ENCODE measurements around the gene MCTP1. TPM values are rescaled to one million over a fixed set of nuclear protein-coding genes. Genes with fewer than 3 reads are reported as not detected.

Gene MCTP1
- total and polyA plus RNA-seq, 2 of the 13 experiments (the other 11 are each of a cell fraction or from before 2014, with no cell fraction given): 0.15 to 0.48 TPM

DNA sequence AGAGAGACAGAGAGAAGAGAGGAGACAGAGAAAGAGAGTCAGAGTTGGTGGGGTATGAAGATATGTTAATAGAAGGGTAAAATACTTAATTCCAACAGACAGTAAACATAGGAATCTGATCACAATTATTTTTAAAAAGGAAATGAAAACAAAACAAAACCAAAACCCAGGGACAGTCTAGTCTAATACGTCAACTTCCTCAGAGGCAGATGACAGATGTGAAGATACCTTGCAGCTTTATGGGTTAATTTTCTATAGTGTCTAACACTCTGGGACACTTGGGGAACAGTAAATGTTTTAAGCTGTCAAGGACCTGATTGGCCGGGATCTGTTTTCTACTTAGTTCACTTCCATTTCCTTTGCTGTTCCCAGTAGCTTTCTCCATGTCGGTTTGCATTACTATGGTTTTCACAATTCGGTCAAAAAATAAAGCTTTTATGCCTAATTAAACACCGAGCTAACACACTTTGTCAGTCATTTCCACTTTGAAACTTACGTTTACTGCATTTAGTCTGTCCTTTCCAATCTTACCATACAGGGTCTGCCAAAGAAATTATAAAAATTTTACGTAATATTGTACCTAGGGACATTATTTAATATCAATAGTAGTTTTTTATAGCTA, 216.5 kb downstream of the MCTP1 start:
- POLR2A ChIA-PET: no interaction called here
- H3K27ac ChIP-seq (ENCODE audit: extremely low read length, insufficient read depth, low read length): no peak overlapping the region
- H3K9me3 ChIP-seq (ENCODE audit: low read length): no peaks in the 10 kb centered on the region
- intact Hi-C loops (cut with micrococcal nuclease; ENCODE audit: unreplicated experiment): no loop called here
- no peaks in the 10 kb centered on the region for H4K20me1 ChIP-seq (ENCODE audit: insufficient read depth, low read length)
- no peak for DNase-seq (ENCODE audit: low spot score)
- in situ Hi-C loops (cut with HindIII; ENCODE audit: extremely low pct_ligation_motif_present, low pct_unique_long_range_greater_than_20kb): no loop called here
- H3K4me1 ChIP-seq (ENCODE audit: insufficient read depth, low read length): no peaks in the 10 kb centered on the region
- 40% methylated on average over 7 of the region's 7 CpGs for WGBS (ENCODE audit: low lambda C conversion rate)
- H3K4me2 ChIP-seq (ENCODE audit: low read depth, low read length): no peak overlapping the region
- BruUV-seq (replicated peaks): no TSS peak
- H3K4me3 ChIP-seq (replicated peaks in 1 of 3; ENCODE audit: insufficient read depth in 1 of 3, low read depth in 2 of 3, low read length in 3 of 3): no peak overlapping the region
- H3K79me2 ChIP-seq (ENCODE audit: insufficient read depth, low read length): no peaks in the 10 kb centered on the region
- no peaks in the 10 kb centered on the region for H3K36me3 ChIP-seq (replicated peaks in 1 of 2; ENCODE audit: control insufficient read depth in 1 of 2, insufficient read depth in 2 of 2, low read length in 2 of 2)
- TF ChIP-seq PPARG (CRISPR knock-in tag; conservative IDR thresholded peaks at IDR 0.05) (no peak), ZNF619 (CRISPR knock-in tag; IDR thresholded peaks at IDR 0.05) (no peak), ZNF879 (CRISPR knock-in tag; IDR thresholded peaks at IDR 0.05) (no peak), MYNN (CRISPR knock-in tag; IDR thresholded peaks at IDR 0.05; ENCODE audit: low read depth) (no peak), ZNF816 (CRISPR knock-in tag; IDR thresholded peaks at IDR 0.05; ENCODE audit: borderline replicate concordance) (no peak), ZNF441 (CRISPR knock-in tag; IDR thresholded peaks at IDR 0.05; ENCODE audit: borderline replicate concordance) (no peak), ZNF850 (CRISPR knock-in tag; conservative IDR thresholded peaks at IDR 0.05) (no peak), CREB1 (IDR thresholded peaks at IDR 0.05) (no peak), CREB1 (CRISPR knock-in tag; IDR thresholded peaks at IDR 0.05) (no peak), PLRG1 (conservative IDR thresholded peaks at IDR 0.05) (no peak), PHF8 (CRISPR knock-in tag; IDR thresholded peaks at IDR 0.05) (no peak), ZNF883 (CRISPR knock-in tag; IDR thresholded peaks at IDR 0.05; ENCODE audit: not compliant biosample characterization) (no peak), ZNF24 (IDR thresholded peaks at IDR 0.05) (no peak), ATRX (CRISPR knock-in tag; IDR thresholded peaks at IDR 0.05; ENCODE audit: borderline replicate concordance) (no peak), MIXL1 (CRISPR knock-in tag; IDR thresholded peaks at IDR 0.05) (no peak), SMC3 (IDR thresholded peaks at IDR 0.05; ENCODE audit: low read length) (no peak), RBFOX2 (IDR thresholded peaks at IDR 0.05; ENCODE audit: low read depth, low read length) (no peak)
- TF ChIP-seq, protein P1, sequence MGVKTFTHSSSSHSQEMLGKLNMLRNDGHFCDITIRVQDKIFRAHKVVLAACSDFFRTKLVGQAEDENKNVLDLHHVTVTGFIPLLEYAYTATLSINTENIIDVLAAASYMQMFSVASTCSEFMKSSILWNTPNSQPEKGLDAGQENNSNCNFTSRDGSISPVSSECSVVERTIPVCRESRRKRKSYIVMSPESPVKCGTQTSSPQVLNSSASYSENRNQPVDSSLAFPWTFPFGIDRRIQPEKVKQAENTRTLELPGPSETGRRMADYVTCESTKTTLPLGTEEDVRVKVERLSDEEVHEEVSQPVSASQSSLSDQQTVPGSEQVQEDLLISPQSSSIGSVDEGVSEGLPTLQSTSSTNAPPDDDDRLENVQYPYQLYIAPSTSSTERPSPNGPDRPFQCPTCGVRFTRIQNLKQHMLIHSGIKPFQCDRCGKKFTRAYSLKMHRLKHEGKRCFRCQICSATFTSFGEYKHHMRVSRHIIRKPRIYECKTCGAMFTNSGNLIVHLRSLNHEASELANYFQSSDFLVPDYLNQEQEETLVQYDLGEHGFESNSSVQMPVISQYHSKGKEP (CRISPR knock-in tag; IDR thresholded peaks at IDR 0.05): no peak
- TF ChIP-seq, protein P2, sequence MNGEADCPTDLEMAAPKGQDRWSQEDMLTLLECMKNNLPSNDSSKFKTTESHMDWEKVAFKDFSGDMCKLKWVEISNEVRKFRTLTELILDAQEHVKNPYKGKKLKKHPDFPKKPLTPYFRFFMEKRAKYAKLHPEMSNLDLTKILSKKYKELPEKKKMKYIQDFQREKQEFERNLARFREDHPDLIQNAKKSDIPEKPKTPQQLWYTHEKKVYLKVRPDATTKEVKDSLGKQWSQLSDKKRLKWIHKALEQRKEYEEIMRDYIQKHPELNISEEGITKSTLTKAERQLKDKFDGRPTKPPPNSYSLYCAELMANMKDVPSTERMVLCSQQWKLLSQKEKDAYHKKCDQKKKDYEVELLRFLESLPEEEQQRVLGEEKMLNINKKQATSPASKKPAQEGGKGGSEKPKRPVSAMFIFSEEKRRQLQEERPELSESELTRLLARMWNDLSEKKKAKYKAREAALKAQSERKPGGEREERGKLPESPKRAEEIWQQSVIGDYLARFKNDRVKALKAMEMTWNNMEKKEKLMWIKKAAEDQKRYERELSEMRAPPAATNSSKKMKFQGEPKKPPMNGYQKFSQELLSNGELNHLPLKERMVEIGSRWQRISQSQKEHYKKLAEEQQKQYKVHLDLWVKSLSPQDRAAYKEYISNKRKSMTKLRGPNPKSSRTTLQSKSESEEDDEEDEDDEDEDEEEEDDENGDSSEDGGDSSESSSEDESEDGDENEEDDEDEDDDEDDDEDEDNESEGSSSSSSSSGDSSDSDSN (CRISPR knock-in tag; IDR thresholded peaks at IDR 0.05): no peak
- TF ChIP-seq, protein P3, sequence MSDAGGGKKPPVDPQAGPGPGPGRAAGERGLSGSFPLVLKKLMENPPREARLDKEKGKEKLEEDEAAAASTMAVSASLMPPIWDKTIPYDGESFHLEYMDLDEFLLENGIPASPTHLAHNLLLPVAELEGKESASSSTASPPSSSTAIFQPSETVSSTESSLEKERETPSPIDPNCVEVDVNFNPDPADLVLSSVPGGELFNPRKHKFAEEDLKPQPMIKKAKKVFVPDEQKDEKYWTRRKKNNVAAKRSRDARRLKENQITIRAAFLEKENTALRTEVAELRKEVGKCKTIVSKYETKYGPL (CRISPR knock-in tag; IDR thresholded peaks at IDR 0.05): no peak
- TF ChIP-seq, protein P4, sequence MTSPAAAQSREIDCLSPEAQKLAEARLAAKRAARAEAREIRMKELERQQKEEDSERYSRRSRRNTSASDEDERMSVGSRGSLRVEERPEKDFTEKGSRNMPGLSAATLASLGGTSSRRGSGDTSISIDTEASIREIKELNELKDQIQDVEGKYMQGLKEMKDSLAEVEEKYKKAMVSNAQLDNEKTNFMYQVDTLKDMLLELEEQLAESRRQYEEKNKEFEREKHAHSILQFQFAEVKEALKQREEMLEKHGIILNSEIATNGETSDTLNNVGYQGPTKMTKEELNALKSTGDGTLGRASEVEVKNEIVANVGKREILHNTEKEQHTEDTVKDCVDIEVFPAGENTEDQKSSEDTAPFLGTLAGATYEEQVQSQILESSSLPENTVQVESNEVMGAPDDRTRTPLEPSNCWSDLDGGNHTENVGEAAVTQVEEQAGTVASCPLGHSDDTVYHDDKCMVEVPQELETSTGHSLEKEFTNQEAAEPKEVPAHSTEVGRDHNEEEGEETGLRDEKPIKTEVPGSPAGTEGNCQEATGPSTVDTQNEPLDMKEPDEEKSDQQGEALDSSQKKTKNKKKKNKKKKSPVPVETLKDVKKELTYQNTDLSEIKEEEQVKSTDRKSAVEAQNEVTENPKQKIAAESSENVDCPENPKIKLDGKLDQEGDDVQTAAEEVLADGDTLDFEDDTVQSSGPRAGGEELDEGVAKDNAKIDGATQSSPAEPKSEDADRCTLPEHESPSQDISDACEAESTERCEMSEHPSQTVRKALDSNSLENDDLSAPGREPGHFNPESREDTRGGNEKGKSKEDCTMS (CRISPR knock-in tag; conservative IDR thresholded peaks at IDR 0.05): no peak
- FAIRE-seq: no peak
- CTCF ChIA-PET (ENCODE audit: low intra/inter-chr PET ratio, low total read pairs): no interaction called here
- no peaks in the 10 kb centered on the region for H3K27me3 ChIP-seq (ENCODE audit: control insufficient read depth in 1 of 2, insufficient read depth in 2 of 2, low read length in 2 of 2)
- H2AFZ ChIP-seq (ENCODE audit: low read length): no peak overlapping the region
- no peak for ATAC-seq
- H3K9ac ChIP-seq (ENCODE audit: insufficient read depth, low read depth, low read length): no peak overlapping the region
